Right atrium auricular region (tissue), 2 donors: ENCODE results near the gene DNAI1. TPM values are rescaled to one million over a fixed set of nuclear protein-coding genes. Genes with fewer than 3 reads are reported as not detected.

Experiments
- DNase-seq: peaks from one replicate; pipeline ENCODE4 v3.0.0-alpha.2; 2019; ENCODE audit warnings: low spot score
- H3K27ac ChIP-seq, 2 donors: fragments of 200-600 bp; sonication (generic); 1 replicate in 1 of 2; 2 replicates in 1 of 2; pipeline ENCODE4 v1.5.1; 2016 to 2019
- H3K27me3 ChIP-seq, 2 donors: fragments of 200-600 bp; sonication (generic); one replicate each; pipeline versions ENCODE4 v1.5.1 to v1.6.0; 2017 to 2019
- H3K36me3 ChIP-seq: fragments of 200-600 bp; sonication (generic); one replicate; pipeline ENCODE4 v1.5.1; 2016
- H3K4me1 ChIP-seq, 2 donors: fragments of 200-600 bp; sonication (generic); one replicate each; pipeline versions ENCODE4 v1.5.1 to v1.6.0; 2017 to 2019
- H3K4me3 ChIP-seq, 2 donors: fragments of 200-600 bp; sonication (generic); 1 replicate in 1 of 2; 2 replicates in 1 of 2; pipeline ENCODE4 v1.5.1; 2017 to 2019; ENCODE audit warnings: mild to moderate bottlenecking in 1 of 2, moderate library complexity in 1 of 2
- H3K9me3 ChIP-seq, 2 donors: fragments of 200-600 bp; sonication (generic); one replicate each; pipeline ENCODE4 v1.5.1; 2019
- total RNA-seq, 2 donors: library from RNA; depleted of rRNA; stranded (reverse); fragments of >200 nt; gene quantifications; one replicate each; pipeline ENCODE4 v1.1.0, GENCODE V29; 2016
- TF ChIP-seq, protein P1 (sequence below), 2 donors: fragments of 200-600 bp; sonication (generic); IDR thresholded peaks; one replicate each; pipeline ENCODE4 v1.5.1; 2019; ENCODE audit warnings: antibody characterized with exemption in 2 of 2

Gene DNAI1
- total RNA-seq, 2 donors from 2014 or later, result not detected

DNA sequence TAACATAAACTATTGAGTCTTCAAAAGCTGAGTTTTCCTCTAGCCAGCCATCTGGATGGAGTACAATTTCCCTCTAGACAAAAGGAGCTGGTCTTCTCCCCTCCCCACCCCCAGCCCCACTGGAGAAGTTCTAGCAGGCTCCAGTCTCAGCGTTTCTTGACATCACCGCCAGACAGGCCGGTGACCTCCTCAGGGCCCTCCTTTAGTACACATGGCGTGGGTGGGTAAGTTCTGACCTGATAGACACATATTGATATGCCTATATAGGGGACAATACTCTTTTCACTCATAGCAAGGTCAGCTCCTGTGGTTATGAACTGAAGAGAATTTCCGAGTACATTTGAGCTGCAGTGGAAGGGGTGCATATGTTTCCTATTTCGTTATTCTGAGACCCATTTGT lies 27.2 kb downstream of the DNAI1 start:
- Histone ChIP-seq H3K9me3 (no peaks in the 10 kb centered on the region), H3K27ac (no peak overlapping the region), H3K4me3 (no peak overlapping the region), H3K36me3 (no peaks in the 10 kb centered on the region), H3K4me1 (no peaks in the 10 kb centered on the region), H3K27me3 (no peaks in the 10 kb centered on the region)
- TF ChIP-seq, protein P1, sequence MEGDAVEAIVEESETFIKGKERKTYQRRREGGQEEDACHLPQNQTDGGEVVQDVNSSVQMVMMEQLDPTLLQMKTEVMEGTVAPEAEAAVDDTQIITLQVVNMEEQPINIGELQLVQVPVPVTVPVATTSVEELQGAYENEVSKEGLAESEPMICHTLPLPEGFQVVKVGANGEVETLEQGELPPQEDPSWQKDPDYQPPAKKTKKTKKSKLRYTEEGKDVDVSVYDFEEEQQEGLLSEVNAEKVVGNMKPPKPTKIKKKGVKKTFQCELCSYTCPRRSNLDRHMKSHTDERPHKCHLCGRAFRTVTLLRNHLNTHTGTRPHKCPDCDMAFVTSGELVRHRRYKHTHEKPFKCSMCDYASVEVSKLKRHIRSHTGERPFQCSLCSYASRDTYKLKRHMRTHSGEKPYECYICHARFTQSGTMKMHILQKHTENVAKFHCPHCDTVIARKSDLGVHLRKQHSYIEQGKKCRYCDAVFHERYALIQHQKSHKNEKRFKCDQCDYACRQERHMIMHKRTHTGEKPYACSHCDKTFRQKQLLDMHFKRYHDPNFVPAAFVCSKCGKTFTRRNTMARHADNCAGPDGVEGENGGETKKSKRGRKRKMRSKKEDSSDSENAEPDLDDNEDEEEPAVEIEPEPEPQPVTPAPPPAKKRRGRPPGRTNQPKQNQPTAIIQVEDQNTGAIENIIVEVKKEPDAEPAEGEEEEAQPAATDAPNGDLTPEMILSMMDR (IDR thresholded peaks at IDR 0.05), result no peak
- DNase-seq, result no peak

DNA sequence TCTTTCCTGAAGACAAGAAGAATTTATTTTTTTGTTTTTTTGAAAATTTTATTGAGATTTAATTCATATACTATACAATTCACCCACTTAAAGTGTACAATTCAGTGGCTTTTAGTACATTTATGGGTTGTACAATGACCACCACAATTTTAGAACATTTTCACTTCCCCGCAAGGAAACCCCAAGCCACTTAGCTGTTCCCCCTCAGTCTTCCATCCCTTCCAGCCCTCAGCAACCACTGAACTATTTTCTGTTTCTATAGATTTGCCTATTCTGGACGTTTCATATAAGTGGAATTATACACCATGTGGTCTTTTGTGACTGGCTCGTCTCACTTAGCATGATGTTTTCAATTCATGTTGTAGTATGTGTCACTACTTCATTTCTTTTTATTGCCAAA lies 28.0 kb downstream of the DNAI1 start:
- Histone ChIP-seq H3K36me3 (no peaks in the 10 kb centered on the region), H3K4me1 (no peaks in the 10 kb centered on the region), H3K4me3 (no peak overlapping the region), H3K27me3 (no peaks in the 10 kb centered on the region), H3K9me3 (no peaks in the 10 kb centered on the region), H3K27ac (no peak overlapping the region)
- no peak for DNase-seq
- TF ChIP-seq, protein P1 (IDR thresholded peaks at IDR 0.05), result no peak

DNA sequence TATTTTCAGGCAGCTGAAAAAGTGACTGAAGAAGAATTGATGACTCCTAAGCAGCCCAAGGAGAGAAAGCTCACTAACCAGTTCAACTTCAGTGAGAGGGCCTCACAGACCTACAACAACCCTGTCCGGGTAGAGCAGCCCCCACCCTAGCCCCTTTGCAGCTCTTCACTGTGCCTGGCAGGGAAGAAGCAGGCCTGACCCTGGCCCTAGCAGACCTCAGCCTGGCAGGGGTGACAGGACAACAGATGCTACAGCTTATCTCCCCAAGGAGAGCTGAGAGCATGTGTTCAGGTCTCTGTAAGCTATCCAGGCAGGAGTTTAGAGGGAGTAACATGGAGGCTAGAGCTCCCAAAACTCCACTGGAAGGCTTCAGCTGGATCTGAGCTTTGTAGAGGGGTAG lies 31.8 kb downstream of the DNAI1 start:
- H3K9me3 ChIP-seq, result no peaks in the 10 kb centered on the region
- no peaks in the 10 kb centered on the region for H3K36me3 ChIP-seq
- TF ChIP-seq, protein P1 (IDR thresholded peaks at IDR 0.05), result no peak
- no peak overlapping the region for H3K4me3 ChIP-seq
- no peaks in the 10 kb centered on the region for H3K27me3 ChIP-seq
- DNase-seq, result no peak
- no peaks in the 10 kb centered on the region for H3K4me1 ChIP-seq
- no peak overlapping the region for H3K27ac ChIP-seq

DNA sequence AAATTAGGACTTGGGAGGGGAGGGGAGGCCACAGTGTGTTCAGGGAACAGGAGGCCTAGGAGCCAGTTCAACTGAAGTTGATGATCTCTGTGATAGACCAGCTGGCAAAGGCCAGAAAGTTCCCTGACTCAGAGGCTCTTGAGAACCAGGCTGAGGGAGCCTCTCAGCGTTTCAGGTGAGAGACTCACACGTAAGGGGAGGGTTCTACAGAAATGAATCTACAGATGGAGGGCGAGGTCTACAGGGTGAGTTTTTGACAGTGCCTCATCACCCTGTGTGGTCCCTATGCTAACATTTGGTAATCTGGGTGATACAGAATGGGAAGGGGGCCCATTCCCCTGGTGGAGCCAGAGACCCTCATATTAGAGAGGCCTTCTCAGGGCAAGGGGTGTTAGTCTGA lies 32.2 kb downstream of the DNAI1 start:
- no peak for DNase-seq
- TF ChIP-seq, protein P1 (IDR thresholded peaks at IDR 0.05), result no peak
- Histone ChIP-seq H3K9me3 (no peaks in the 10 kb centered on the region), H3K4me3 (no peak overlapping the region), H3K4me1 (no peaks in the 10 kb centered on the region), H3K27me3 (no peaks in the 10 kb centered on the region), H3K27ac (no peak overlapping the region), H3K36me3 (no peaks in the 10 kb centered on the region)

DNA sequence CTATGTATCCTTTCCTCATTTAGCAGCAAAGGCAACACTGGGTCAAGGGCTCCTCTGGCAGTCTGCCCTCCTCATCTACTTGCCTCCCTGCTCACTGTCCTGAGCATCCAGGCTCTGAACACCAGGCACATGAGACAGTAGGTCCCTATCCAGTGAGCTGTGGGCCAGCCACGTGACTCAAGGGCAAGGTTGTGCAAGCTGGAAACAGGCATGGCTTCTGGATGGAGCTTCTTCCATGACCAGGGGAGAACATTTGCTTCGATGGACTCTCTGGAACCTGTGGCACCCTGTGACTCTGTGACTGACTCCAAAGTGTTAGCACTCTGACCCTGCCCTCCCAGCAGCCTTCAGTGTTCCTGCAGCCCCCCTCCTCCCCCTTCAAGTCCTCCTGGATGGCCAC lies 33.0 kb downstream of the DNAI1 start:
- DNase-seq, result no peak

DNA sequence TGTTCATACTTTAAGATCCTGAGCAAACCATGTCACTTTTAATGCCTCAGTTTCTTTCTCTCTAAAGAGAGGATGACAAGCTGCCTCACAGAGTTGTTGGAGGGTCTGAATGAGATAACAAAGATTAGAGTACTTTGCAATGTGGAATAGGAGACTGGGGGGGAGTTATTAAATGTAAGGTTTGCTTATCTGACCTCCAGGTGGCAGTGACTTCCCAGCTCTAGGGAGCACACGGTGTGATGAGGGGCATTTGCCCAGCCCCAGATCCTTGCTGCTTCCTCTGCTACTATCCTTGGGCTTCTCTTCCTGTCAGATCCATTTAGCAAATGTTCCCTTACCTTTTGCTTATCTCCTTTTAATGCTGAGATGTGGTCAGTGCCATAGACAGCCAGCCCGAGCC lies 33.4 kb downstream of the DNAI1 start:
- no peaks in the 10 kb centered on the region for H3K4me1 ChIP-seq
- no peak overlapping the region for H3K4me3 ChIP-seq
- H3K9me3 ChIP-seq, result no peaks in the 10 kb centered on the region
- no peaks in the 10 kb centered on the region for H3K36me3 ChIP-seq
- TF ChIP-seq, protein P1 (IDR thresholded peaks at IDR 0.05), result no peak
- DNase-seq, result no peak
- no peaks in the 10 kb centered on the region for H3K27me3 ChIP-seq
- H3K27ac ChIP-seq, result no peak overlapping the region

More for the DNA sequence above, 33.0 kb downstream of the DNAI1 start:
- Histone ChIP-seq H3K9me3 (no peaks in the 10 kb centered on the region), H3K36me3 (no peaks in the 10 kb centered on the region), H3K27me3 (no peaks in the 10 kb centered on the region), H3K27ac (no peak overlapping the region), H3K4me1 (no peaks in the 10 kb centered on the region), H3K4me3 (no peak overlapping the region)
- TF ChIP-seq, protein P1 (IDR thresholded peaks at IDR 0.05), result no peak
